Measurements from ENCODE around the gene TIMM10. TPM values are rescaled to one million over a fixed set of nuclear protein-coding genes. Genes with fewer than 3 reads are reported as not detected.

The TIMM10 gene
- total and polyA plus RNA-seq, 4 donors, result 19.8 to 77.4 (median 30.3) TPM

GRCh38 chr11:57571606-57572005 is 41.1 kb upstream of the TIMM10 start (continued):
- no peak for TF ChIP-seq ZBTB33 (IDR thresholded peaks at IDR 0.05)
- no peak for TF ChIP-seq EGR1 (IDR thresholded peaks at IDR 0.05; ENCODE audit: low read depth in 2 of 2)
- no peak for TF ChIP-seq JUND (IDR thresholded peaks at IDR 0.05)
- no peak for TF ChIP-seq FOXA2 (IDR thresholded peaks at IDR 0.05)
- TF ChIP-seq HNF4A (conservative IDR thresholded peaks at IDR 0.05), result no peak
- TF ChIP-seq FOXA1 (IDR thresholded peaks at IDR 0.05), result no peak
- no peak for TF ChIP-seq SP1 (IDR thresholded peaks at IDR 0.05)

GRCh38 chr11:57568330-57568766 is 37.8 kb upstream of the TIMM10 start:
- H3K27ac ChIP-seq (ENCODE audit: low read depth in 1 of 2, low read length in 2 of 2), result peak overlapping the region; percentile 85 to 90
- TF ChIP-seq FOXA2 (IDR thresholded peaks at IDR 0.05), result no peak
- TF ChIP-seq HNF4G (IDR thresholded peaks at IDR 0.05), result no peak
- no peak for TF ChIP-seq HNF4A (conservative IDR thresholded peaks at IDR 0.05)
- TF ChIP-seq RXRA (IDR thresholded peaks at IDR 0.05), result peak in 1 of 2 donors; percentile 28
- TF ChIP-seq RAD21 (IDR thresholded peaks at IDR 0.05), result peak; percentile 89 to 95
- TF ChIP-seq ATF3 (IDR thresholded peaks at IDR 0.05), result no peak
- TF ChIP-seq CTCF (IDR thresholded peaks at IDR 0.05; ENCODE audit: low read depth, low read length, missing input control), result peak; percentile 89
- no peak for TF ChIP-seq FOXA1 (IDR thresholded peaks at IDR 0.05)
- TF ChIP-seq NR2F2 (IDR thresholded peaks at IDR 0.05), result no peak
- TF ChIP-seq JUND (IDR thresholded peaks at IDR 0.05), result no peak
- H3K9ac ChIP-seq (ENCODE audit: low read depth in 1 of 2, low read length in 2 of 2), result no peak overlapping the region

GRCh38 chr11:57567515-57568329 is 37.2 kb upstream of the TIMM10 start, which contains the start of gene UBE2L6:
Gene UBE2L6 (minus strand): TSS chr11:57567672. CDS start chr11:57567611, 61 bp downstream.
- Histone ChIP-seq H3K9me3 (ENCODE audit: control insufficient read depth in 4 of 4, low read length in 3 of 4) (no peaks in the 10 kb centered on the region), H3K4me1 (ENCODE audit: control insufficient read depth in 4 of 4, insufficient read depth in 4 of 4, low read length in 3 of 4) (peaks cover 8 to 37% (median 24%) of the 10 kb centered on the region in 4 donors), H3K9ac (ENCODE audit: low read depth in 1 of 2, low read length in 2 of 2) (peak within 1 kb of the TSS; percentile 77 to 80), H3K4me3 (ENCODE audit: low read depth in 1 of 3, low read length in 3 of 3) (peak within 1 kb of the TSS; percentile 78 to 97 (median 79)), H3K27ac (ENCODE audit: low read depth in 1 of 2, low read length in 2 of 2) (peak within 1 kb of the TSS; percentile 85 to 90), H3K27me3 (ENCODE audit: control insufficient read depth in 4 of 4, insufficient read depth in 4 of 4, low read length in 3 of 4) (no peaks in the 10 kb centered on the region), H3K36me3 (ENCODE audit: control insufficient read depth in 4 of 4, insufficient read depth in 3 of 4, low read depth in 1 of 4, low read length in 3 of 4) (no peaks in the 10 kb centered on the region)
- WGBS, result under 1% methylated on average over 92 of the region's 92 CpGs
- peak; percentile 80 for DNase-seq (ENCODE audit: low spot score)
- no peak for TF ChIP-seq RXRA (IDR thresholded peaks at IDR 0.05)
- TF ChIP-seq NR2F2 (IDR thresholded peaks at IDR 0.05), result no peak
- TF ChIP-seq FOXA2 (IDR thresholded peaks at IDR 0.05), result no peak
- TF ChIP-seq SP1 (IDR thresholded peaks at IDR 0.05), result no peak
- no peak for TF ChIP-seq HNF4A (conservative IDR thresholded peaks at IDR 0.05)

More at GRCh38 chr11:57568330-57568766, 37.8 kb upstream of the TIMM10 start:
- Histone ChIP-seq H3K4me3 (ENCODE audit: low read depth in 1 of 3, low read length in 3 of 3) (peak overlapping the region; percentile 72 to 97 (median 79)), H3K9me3 (ENCODE audit: control insufficient read depth in 4 of 4, low read length in 3 of 4) (no peaks in the 10 kb centered on the region), H3K36me3 (ENCODE audit: control insufficient read depth in 4 of 4, insufficient read depth in 3 of 4, low read depth in 1 of 4, low read length in 3 of 4) (no peaks in the 10 kb centered on the region), H3K27me3 (ENCODE audit: control insufficient read depth in 4 of 4, insufficient read depth in 4 of 4, low read length in 3 of 4) (no peaks in the 10 kb centered on the region), H3K4me1 (ENCODE audit: control insufficient read depth in 4 of 4, insufficient read depth in 4 of 4, low read length in 3 of 4) (peaks cover 8 to 37% (median 24%) of the 10 kb centered on the region in 4 donors)
- 36% methylated on average over 6 of the region's 6 CpGs for WGBS
- peak; percentile 92 for DNase-seq (ENCODE audit: low spot score)
